ENCODE results near the gene DLGAP3.
"Not testable (repeated sequence)": the region's sequence is repeated elsewhere in the genome, so short reads cannot be mapped to it uniquely, and the experiment has no call there.

DLGAP3 gene

DNA sequence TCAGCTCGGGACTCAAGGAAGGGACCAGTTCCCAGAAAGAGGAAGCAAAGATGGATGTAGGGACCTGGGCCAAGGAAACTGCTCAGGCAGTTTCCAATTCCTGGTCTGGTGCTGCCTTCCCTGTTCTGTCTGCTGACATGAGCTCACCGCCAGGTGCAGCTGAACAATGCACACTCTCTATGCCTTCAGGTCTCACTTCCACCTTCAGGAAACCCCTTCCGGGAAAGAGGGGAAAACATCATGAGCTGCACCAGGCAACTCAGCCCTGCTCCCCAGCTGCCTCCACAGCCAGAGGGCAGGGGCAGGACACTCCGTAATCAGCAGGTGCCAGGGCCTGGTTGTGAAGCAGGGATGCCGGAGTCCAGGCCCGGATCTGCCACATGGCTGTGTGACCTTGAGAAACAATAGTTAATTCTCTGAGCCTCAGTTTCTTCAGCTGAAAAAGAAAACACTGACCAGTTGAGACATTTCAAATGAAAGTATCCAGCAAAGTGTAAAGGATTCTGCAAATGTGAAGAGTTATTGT lies 97.7 kb downstream of the DLGAP3 start:
- DNase-seq: no peak

DNA sequence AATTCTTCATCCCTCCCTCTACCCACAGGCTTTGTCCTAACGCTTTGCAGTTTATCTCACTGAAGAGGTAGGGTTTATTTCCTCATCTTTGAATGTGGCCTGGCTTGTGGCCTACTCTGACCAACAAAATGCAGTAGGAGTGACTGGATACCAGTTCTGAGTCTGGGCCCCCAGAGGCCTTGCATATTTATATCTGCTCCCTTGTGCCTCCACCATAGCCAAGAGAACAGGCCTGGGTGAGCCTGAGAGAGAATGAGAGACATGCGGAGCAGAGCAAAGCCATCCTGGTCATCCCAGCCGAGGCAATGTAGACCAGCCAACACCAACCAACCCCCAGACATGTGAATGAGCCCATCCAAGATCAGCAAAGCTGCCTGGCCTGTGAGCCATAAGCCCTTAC lies 100.2 kb downstream of the DLGAP3 start:
- no peak for DNase-seq

DNA sequence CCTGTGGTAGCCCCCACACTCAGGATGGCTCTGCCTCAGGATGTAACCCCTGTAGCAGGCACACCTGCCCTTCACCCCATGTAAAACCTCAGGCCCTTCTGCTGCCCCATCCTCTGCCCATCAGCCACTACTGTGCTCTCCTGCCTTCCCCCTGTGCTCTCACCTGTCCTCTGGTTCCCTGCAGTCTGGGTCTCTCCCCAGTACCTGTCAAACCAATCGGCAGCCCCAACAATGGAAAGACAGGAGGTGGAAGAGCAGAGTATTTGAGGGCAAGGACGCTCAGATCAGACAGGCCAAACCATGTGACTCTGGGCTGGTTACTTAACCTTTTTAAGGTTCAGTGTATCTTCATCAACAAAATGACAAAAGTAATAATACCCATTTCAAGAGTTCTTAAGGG lies 100.8 kb downstream of the DLGAP3 start:
- DNase-seq: no peak

DNA sequence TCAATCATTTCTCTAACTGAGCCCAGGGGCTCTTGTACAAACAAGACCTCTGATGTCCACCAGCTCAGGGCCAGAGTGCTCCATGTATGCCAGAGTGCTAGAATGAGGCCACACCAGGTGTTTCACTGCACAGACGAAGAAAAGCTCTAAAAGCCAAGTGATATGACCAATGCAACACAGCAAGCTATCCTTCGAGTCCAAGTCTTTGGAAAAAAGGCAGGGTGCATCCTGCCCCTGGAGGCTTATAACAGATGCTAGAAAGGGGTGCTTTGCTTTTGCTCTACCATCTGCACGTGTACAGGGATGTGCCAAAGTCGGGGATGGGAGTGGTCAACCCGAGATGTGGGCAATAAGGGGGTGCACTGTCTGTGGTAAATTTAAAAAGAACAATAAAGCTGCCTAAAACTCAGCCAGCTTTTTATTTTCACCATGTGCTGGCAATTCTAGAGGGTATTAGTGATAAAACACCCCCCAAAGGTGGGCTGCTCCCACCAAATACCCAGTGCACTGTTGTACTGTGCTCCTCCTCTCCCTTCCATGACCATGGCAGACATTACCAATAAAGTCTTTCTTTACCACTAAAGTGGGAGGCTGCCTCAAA lies 102.0 kb downstream of the DLGAP3 start:
- no peak for DNase-seq

DNA sequence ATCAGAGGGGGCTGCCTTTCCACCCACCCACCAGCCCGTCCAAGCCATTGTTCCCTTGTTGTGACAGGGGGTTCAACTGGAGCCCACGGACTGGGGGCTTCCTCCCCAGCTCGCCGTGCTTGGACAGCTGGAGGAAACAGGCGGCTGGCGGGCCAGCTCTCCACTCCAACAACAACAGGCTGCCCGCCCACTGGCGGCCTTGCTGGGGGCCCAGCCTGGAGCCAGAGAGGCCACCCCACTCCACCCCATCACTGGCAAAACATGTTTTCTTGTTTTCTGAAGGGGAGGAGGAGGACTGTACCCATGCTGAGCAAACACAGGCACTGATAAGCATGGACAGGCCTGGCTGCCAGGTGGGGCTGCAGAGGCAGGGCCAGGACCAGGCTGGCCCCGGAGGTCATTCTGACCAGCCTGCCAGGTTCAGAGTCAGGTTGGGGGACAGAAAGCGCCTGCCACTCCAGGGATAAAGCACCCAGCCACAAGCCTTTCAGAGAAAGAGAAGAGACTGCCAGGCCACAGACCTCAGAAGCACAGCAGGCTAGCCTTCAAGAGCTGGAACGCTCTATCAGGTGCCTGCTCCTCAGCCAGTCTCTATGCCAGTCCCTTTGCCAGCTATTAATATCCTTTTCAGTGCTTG lies 103.9 kb downstream of the DLGAP3 start:
- DNase-seq: no peak

DNA sequence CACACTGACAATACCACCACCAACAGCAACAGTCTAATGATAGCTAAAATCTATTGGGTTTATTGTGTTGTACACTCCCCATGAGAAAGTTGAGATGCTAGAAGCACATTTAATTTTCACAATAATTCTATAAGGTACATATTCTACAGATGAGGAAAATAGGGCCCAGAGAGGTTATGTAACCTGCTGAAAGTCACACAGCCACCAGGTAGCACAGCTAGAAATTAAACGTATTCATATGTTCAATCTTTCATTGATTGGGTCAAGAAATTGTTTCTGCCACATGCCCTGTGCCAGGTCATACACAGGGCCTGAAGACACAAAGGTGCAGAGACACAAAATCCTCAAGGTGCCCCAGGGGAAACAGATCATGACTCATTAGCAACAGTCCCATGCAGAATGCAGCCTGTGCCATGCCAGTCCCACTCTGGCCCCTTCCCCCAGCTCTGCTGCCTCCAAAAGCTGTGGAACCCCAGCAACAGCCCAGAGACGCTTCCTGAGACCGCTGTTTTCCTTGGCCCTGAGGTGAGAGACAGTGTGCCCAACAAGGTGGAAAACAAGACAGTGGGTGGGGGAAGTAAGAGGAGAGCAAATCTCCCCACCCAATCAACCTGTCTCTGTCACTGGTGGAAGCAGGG lies 104.5 kb downstream of the DLGAP3 start:
- no peak for DNase-seq

DNA sequence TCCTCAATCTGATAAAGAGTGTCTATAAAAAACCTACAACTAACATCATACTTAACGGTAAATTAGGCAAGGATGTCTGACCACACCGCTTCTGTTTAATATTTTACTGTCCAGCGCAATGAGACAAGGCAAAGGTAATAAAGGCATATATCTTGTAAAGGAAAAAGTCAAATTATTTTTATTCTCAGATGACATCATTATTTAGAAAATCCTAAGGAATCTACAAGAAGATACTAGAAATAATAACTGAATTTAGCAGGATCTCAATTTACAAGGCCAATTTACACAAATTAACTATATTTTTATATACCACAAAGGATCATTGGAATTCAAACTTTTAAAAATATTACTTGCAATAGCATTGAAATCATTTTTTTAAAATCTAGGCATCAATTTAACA lies 107.2 kb downstream of the DLGAP3 start:
- DNase-seq: no peak

DNA sequence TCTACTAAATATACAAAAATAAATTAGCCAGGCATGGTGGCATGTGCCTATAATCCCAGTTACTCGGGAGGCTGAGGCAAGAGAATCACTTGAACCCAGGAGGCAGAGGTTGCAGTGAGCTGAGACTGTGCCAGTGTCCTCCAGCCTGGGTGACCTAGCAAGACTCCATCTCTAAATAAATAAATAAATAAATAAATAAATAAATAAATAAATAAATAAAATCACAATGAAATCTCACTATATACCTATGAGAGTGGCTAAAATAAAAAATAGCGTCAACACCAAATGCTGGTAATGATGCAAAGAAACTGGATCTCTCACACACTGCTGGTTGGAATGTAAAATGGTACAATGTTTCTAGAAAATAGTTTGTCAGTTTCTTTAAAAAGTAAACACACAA lies 110.6 kb downstream of the DLGAP3 start:
- not testable (repeated sequence) for DNase-seq

DNA sequence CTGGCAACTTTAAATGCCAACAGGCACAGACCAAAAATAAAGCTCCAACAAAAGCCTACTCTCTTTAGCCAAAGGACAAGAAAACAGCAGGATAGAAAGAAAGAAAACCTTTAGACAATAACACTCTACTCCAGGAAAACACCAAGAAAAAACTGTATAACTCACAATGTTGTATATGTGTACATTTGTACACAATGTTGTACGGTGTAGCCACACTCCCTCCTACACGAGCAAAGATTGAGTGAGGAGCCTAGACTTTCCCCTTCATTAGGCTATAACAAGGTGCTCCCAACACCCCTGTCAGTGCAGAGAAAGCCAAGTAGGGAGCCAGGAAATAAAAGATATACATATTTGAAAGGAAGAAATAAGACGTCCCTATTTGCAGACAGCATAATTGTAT lies 112.7 kb downstream of the DLGAP3 start:
- no peak for DNase-seq

DNA sequence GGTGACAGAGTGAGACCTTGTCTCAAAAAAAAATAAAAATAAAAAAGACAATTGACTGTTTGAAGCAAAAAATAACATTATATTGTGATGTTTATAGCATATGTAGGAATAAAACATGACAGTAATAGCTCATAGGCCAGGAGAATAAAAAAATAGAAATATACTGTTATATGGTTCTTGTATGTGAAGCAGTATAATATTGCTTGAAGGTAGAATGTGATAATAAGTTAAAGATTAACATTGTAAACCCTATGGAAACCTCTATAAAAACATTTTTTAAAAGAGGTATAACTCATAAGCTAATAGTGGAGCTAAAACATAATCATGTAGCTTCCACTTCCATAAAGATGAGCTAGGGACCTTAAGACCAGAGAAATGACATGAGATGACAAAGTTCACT lies 113.1 kb downstream of the DLGAP3 start:
- DNase-seq: no peak

All from midbrain (tissue), 1 donor.